Measurements from ENCODE around the gene APOA1. TPM values are rescaled to one million over a fixed set of nuclear protein-coding genes. Genes with fewer than 3 reads are reported as not detected.

The APOA1 gene
- 2.3 TPM in 1 of 2 replicates, not detected in the other for total RNA-seq

GRCh38 chr11:116837231-116838091 lies at the start of gene APOA1:
TSS of gene APOA1 (minus strand) at chr11:116837622. CDS start at chr11:116837387, 235 bp downstream.

GRCh38 chr11:116829525-116830183 lies 7.8 kb downstream of the APOA1 start, which contains the start of gene APOC3:
TSS of gene APOC3 (plus strand) at chr11:116829907. CDS start at chr11:116830583, 676 bp downstream.

GRCh38 chr11:116823031-116823843 lies 14.2 kb downstream of the APOA1 start, which contains the start of gene APOA4:
TSS of gene APOA4 (minus strand) at chr11:116823304. CDS start at chr11:116823191, 113 bp downstream.

GRCh38 chr11:116791813-116792143 lies 45.6 kb downstream of the APOA1 start, which contains the start of gene APOA5:
TSS of gene APOA5 (minus strand) at chr11:116791879. CDS start at chr11:116791860, 19 bp downstream.

GRCh38 chr11:116787786-116788486 lies 49.5 kb downstream of the APOA1 start, which contains the start of gene ZPR1:
TSS of gene ZPR1 (minus strand) at chr11:116788023. CDS start at chr11:116787990, 33 bp downstream.

Other genes with a start within 250 kb of the APOA1 start
- 7.8 and 10.7 TPM in 2 replicates for gene BUD13, start 64.6 kb downstream of the APOA1 start, total RNA-seq
- 20.8 and 43.6 TPM in 2 replicates for gene ZPR1, start 49.6 kb downstream of the APOA1 start, total RNA-seq
- gene APOA5, start 45.7 kb downstream of the APOA1 start, total RNA-seq = not detected in 2 replicates
- gene APOA4, start 14.3 kb downstream of the APOA1 start, total RNA-seq = not detected in 2 replicates
- not detected in 2 replicates for gene APOC3, start 7.7 kb downstream of the APOA1 start, total RNA-seq

Data from cardiac atrium fibroblast (primary cell).